MCF 10A (cell line): ENCODE results near the gene PDE4D. TPM values are rescaled to one million over a fixed set of nuclear protein-coding genes. Genes with fewer than 3 reads are reported as not detected.
A peak's percentile ranks its signal among the peaks of the same experiment; 100 is the strongest.

Experiments used
- BruUV-seq: library from RNA; stranded (reverse); fragments of 400-500 nt; replicated peaks from 2 replicates; lab custom pipeline; 2021; lab: Mats Ljungman, UMichigan
- CTCF ChIA-PET: fragments of 300-600 bp; sonication (Branson Sonifier 250); formaldehyde crosslinking; extraction: SDS; loops from one replicate; lab custom pipeline; 2021; ENCODE audit warnings: antibody characterized with exemption, inconsistent platforms; lab: Yijun Ruan, JAX
- POLR2A ChIA-PET: fragments of 300-600, 350-650 bp; sonication (Branson Sonifier 250); formaldehyde crosslinking; extraction: SDS; loops from one replicate; lab custom pipeline; 2020; ENCODE audit warnings: antibody characterized with exemption, inconsistent platforms; lab: Yijun Ruan, JAX
- DNase-seq: peaks from one replicate; pipeline ENCODE4 v3.0.0-alpha.2; 2018; ENCODE audit not compliant: unreplicated experiment
- H3K27ac Mint-ChIP-seq: one replicate; pipeline ENCODE4 v1.8.0; 2022; ENCODE audit warnings: mild to moderate bottlenecking, low read depth, mixed read lengths; ENCODE audit not compliant: unreplicated experiment
- H3K27me3 Mint-ChIP-seq: one replicate; pipeline ENCODE4 v1.8.0; 2022; ENCODE audit warnings: mixed read lengths; ENCODE audit not compliant: insufficient read depth, unreplicated experiment
- H3K36me3 Mint-ChIP-seq: one replicate; pipeline ENCODE4 v1.8.0; 2022; ENCODE audit warnings: mild to moderate bottlenecking, moderate library complexity, mixed read lengths; ENCODE audit not compliant: insufficient read depth, unreplicated experiment
- H3K4me1 Mint-ChIP-seq: one replicate; pipeline ENCODE4 v1.8.0; 2022; ENCODE audit warnings: mixed read lengths; ENCODE audit not compliant: insufficient read depth, unreplicated experiment
- H3K4me3 Mint-ChIP-seq: one replicate; pipeline ENCODE4 v1.8.0; 2022; ENCODE audit warnings: mild to moderate bottlenecking, moderate library complexity, mixed read lengths; ENCODE audit not compliant: unreplicated experiment
- H3K9me3 Mint-ChIP-seq: one replicate; pipeline ENCODE4 v1.8.0; 2022; ENCODE audit warnings: mixed read lengths; ENCODE audit not compliant: unreplicated experiment
- CTCF ChIP-seq: fragments of 200-600 bp; IDR thresholded peaks from one replicate; pipeline ENCODE4 v1.8.0; 2022; ENCODE audit warnings: antibody characterized with exemption, mild to moderate bottlenecking; ENCODE audit not compliant: unreplicated experiment
- intact Hi-C: fragments of 100-400 bp; cut with micrococcal nuclease; formaldehyde crosslinking; loops from 2 replicates; pipeline ENCODE4 v1.14.1; 2022
- total RNA-seq: library from RNA; stranded (reverse); gene quantifications from 2 replicates; pipeline ENCODE4 v1.2.3, GENCODE V29; 2022

PDE4D gene
- total RNA-seq, 1 experiment from 2014 or later = 85.0 TPM

- no peak for TF ChIP-seq CTCF
- peaks cover 7% of the 10 kb centered on the region for H3K4me1 Mint-ChIP-seq
- no peaks in the 10 kb centered on the region for H3K27me3 Mint-ChIP-seq
- peaks cover 22% of the 10 kb centered on the region for H3K36me3 Mint-ChIP-seq
- H3K27ac Mint-ChIP-seq = no peak overlapping the region
- ChIA-PET CTCF (interaction anchor here (0.6 kb wide), 1 partner anchor 77 kb away, joined by 3 read pairs; no protein-coding TSS in a partner anchor), POLR2A (no interaction called here)
- DNase-seq = no peak
- intact Hi-C loops = no loop called here
- H3K4me3 Mint-ChIP-seq = no peak overlapping the region
- H3K9me3 Mint-ChIP-seq = peaks cover 7% of the 10 kb centered on the region
- no TSS peak for BruUV-seq
Observed at GRCh38 chr5:59420596-59420995, 472.9 kb downstream of the PDE4D start.

GRCh38 chr5:59418808-59419207 lies 474.7 kb downstream of the PDE4D start:
- Mint-ChIP-seq H3K4me1 (peaks cover 6% of the 10 kb centered on the region), H3K9me3 (peaks cover 4% of the 10 kb centered on the region), H3K4me3 (no peak overlapping the region), H3K36me3 (peaks cover 24% of the 10 kb centered on the region), H3K27me3 (no peaks in the 10 kb centered on the region), H3K27ac (no peak overlapping the region)
- DNase-seq = no peak
- ChIA-PET POLR2A (interaction anchor here (0.7 kb wide), 1 partner anchor 40 kb away, joined by 3 read pairs; no protein-coding TSS in a partner anchor), CTCF (interaction anchor here (0.8 to 0.9 kb wide), 2 partner anchors 20 to 244 kb away, joined by 3 read pairs; no protein-coding TSS in a partner anchor)
- no TSS peak for BruUV-seq
- no peak for TF ChIP-seq CTCF
- intact Hi-C loops = no loop called here

GRCh38 chr5:59416451-59416850 lies 477.1 kb downstream of the PDE4D start:
- DNase-seq = no peak
- no peak overlapping the region for H3K4me3 Mint-ChIP-seq
- TF ChIP-seq CTCF = no peak

GRCh38 chr5:59416026-59416425 lies 477.5 kb downstream of the PDE4D start:
- no TSS peak for BruUV-seq
- intact Hi-C loops = no loop called here
- POLR2A ChIA-PET = no interaction called here

More at GRCh38 chr5:59416451-59416850, 477.1 kb downstream of the PDE4D start:
- intact Hi-C loops = no loop called here
- H3K9me3 Mint-ChIP-seq = peaks cover under 1% of the 10 kb centered on the region
- H3K27me3 Mint-ChIP-seq = no peaks in the 10 kb centered on the region
- CTCF ChIA-PET = interaction anchor here (0.6 kb wide), 1 partner anchor 249 kb away, joined by 4 read pairs; no protein-coding TSS in a partner anchor
- H3K4me1 Mint-ChIP-seq = no peaks in the 10 kb centered on the region
- BruUV-seq = no TSS peak
- peak overlapping the region; percentile 33 for H3K27ac Mint-ChIP-seq
- POLR2A ChIA-PET = no interaction called here
- peaks cover 18% of the 10 kb centered on the region for H3K36me3 Mint-ChIP-seq

More at GRCh38 chr5:59416026-59416425, 477.5 kb downstream of the PDE4D start:
- H3K27ac Mint-ChIP-seq = peak overlapping the region; percentile 33
- no peak overlapping the region for H3K4me3 Mint-ChIP-seq
- TF ChIP-seq CTCF = no peak
- CTCF ChIA-PET = interaction anchor here (0.6 kb wide), 1 partner anchor 1984 kb away, joined by 3 read pairs; no protein-coding TSS in a partner anchor
- H3K9me3 Mint-ChIP-seq = peaks cover 5% of the 10 kb centered on the region
- no peak for DNase-seq
- no peaks in the 10 kb centered on the region for H3K27me3 Mint-ChIP-seq
- peaks cover 18% of the 10 kb centered on the region for H3K36me3 Mint-ChIP-seq
- H3K4me1 Mint-ChIP-seq = no peaks in the 10 kb centered on the region
